RWPE2 (cell line): ENCODE data around the gene ESYT3.

Source experiments
- ATAC-seq: fragments of 200-7000 bp; cut with Tn5 transposase; 3 replicates; pipeline ENCODE4 v1.9.1; 2021; ENCODE audit warnings: low read depth
- DNase-seq: peaks from one replicate; pipeline ENCODE4 v3.0.0-alpha.2; 2020; ENCODE audit warnings: low spot score
- H3K27ac ChIP-seq: fragments of 450-650 bp; 2 replicates; pipeline ENCODE4 v1.5.1; 2017; ENCODE audit warnings: mild to moderate bottlenecking; ENCODE audit not compliant: poor library complexity, severe bottlenecking
- H3K27me3 ChIP-seq: fragments of 250-450 bp; sonication (Bioruptor Pico); 2 replicates; pipeline ENCODE4 v1.5.1; 2021; ENCODE audit warnings: mild to moderate bottlenecking, moderate library complexity; ENCODE audit not compliant: insufficient read depth, poor library complexity, severe bottlenecking
- H3K36me3 ChIP-seq: fragments of 250-450 bp; sonication (Bioruptor Pico); 2 replicates; pipeline ENCODE4 v1.5.1; 2020; ENCODE audit warnings: low read depth, mild to moderate bottlenecking, moderate library complexity
- H3K4me1 ChIP-seq: fragments of 250-450 bp; sonication (Bioruptor Pico); 2 replicates; pipeline ENCODE4 v1.5.1; 2021; ENCODE audit warnings: mild to moderate bottlenecking, moderate library complexity; ENCODE audit not compliant: insufficient read depth, poor library complexity, severe bottlenecking
- H3K4me3 ChIP-seq: fragments of 250-450 bp; sonication (Bioruptor Pico); 2 replicates; pipeline ENCODE4 v1.5.1; 2021; ENCODE audit warnings: mild to moderate bottlenecking, moderate library complexity; ENCODE audit not compliant: severe bottlenecking
- H3K9me3 ChIP-seq: fragments of 250-450 bp; sonication (Bioruptor Pico); 2 replicates; pipeline ENCODE4 v1.5.1; 2021; ENCODE audit warnings: mild to moderate bottlenecking, moderate library complexity; ENCODE audit not compliant: severe bottlenecking
- TF ChIP-seq, protein P1 (sequence below): fragments of 450-650 bp; IDR thresholded peaks from one replicate; pipeline ENCODE4 v1.5.1; 2017; ENCODE audit warnings: mild to moderate bottlenecking, moderate library complexity; ENCODE audit not compliant: poor library complexity, severe bottlenecking

ESYT3 gene

GRCh38 chr3:138405001-138405400 is 29.4 kb upstream of the ESYT3 start:
- TF ChIP-seq, protein P1, sequence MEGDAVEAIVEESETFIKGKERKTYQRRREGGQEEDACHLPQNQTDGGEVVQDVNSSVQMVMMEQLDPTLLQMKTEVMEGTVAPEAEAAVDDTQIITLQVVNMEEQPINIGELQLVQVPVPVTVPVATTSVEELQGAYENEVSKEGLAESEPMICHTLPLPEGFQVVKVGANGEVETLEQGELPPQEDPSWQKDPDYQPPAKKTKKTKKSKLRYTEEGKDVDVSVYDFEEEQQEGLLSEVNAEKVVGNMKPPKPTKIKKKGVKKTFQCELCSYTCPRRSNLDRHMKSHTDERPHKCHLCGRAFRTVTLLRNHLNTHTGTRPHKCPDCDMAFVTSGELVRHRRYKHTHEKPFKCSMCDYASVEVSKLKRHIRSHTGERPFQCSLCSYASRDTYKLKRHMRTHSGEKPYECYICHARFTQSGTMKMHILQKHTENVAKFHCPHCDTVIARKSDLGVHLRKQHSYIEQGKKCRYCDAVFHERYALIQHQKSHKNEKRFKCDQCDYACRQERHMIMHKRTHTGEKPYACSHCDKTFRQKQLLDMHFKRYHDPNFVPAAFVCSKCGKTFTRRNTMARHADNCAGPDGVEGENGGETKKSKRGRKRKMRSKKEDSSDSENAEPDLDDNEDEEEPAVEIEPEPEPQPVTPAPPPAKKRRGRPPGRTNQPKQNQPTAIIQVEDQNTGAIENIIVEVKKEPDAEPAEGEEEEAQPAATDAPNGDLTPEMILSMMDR: no peak
- H3K36me3 ChIP-seq: no peaks in the 10 kb centered on the region
- no peaks in the 10 kb centered on the region for H3K4me1 ChIP-seq
- DNase-seq: no peak
- ATAC-seq: no peak
- H3K27ac ChIP-seq: no peak overlapping the region
- no peaks in the 10 kb centered on the region for H3K27me3 ChIP-seq
- peaks cover 2% of the 10 kb centered on the region for H3K9me3 ChIP-seq
- no peak overlapping the region for H3K4me3 ChIP-seq

DNA sequence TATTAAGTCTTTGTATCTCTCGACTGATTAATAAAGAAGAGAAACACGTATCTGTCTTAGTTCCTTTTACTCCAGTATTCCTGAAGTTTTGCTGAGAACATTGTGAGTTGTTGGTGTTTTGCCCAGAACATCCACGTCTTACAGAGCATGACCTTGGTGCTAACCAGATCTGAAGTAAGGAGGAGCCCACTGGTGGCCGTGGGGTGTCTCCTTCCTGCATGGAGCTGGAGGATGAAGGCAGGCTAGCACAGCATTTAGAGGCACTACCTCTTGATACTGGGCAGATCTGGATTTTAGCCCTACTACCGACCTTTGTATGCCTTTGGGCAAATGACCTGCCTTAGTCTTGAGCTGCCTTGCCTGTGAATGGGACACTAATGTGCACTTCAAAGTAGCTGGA is 28.9 kb upstream of the ESYT3 start:
- ATAC-seq: no peak
- Histone ChIP-seq H3K36me3 (no peaks in the 10 kb centered on the region), H3K27me3 (no peaks in the 10 kb centered on the region), H3K4me1 (no peaks in the 10 kb centered on the region), H3K4me3 (no peak overlapping the region), H3K9me3 (peaks cover 2% of the 10 kb centered on the region), H3K27ac (no peak overlapping the region)
- no peak for DNase-seq
- TF ChIP-seq, protein P1: no peak

- TF ChIP-seq, protein P1: no peak
- Histone ChIP-seq H3K36me3 (no peaks in the 10 kb centered on the region), H3K4me3 (no peak overlapping the region), H3K27ac (no peak overlapping the region), H3K9me3 (peaks cover 2% of the 10 kb centered on the region), H3K4me1 (no peaks in the 10 kb centered on the region), H3K27me3 (no peaks in the 10 kb centered on the region)
- DNase-seq (no peak), ATAC-seq (no peak)
Observed at GRCh38 chr3:138406606-138407005, 27.8 kb upstream of the ESYT3 start.

DNA sequence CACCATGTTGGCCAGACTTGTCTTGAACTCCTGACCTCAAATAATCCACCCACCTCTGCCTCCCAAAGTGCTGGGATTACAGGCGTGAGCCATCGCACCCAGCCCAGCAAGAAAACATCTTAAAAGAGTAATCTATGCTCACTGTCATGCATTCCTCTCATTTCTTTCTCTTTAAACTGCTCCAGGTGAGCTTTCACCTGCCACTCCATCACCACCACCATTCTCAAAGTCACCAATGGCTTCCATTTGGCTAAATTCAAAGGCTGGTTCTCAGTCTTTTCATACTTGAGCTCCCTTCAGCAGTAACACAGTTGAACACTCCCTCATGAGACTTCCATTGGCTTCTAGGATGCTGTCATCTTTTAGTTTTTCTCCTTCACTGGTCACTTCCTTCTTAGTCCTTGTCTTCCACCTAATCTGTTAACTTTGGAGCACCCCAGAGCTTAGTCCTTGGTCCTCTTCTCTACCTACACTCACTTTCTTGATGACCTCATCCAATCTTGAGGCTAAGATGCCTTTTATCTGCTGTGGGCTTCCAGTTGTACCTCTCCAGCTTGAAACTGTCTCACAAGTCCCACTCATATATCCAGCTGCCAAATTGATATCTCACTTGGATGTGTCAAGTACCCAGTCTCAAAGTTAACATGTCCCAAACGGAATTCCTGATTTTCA is 27.0 kb upstream of the ESYT3 start:
- H3K27me3 ChIP-seq: no peaks in the 10 kb centered on the region
- ATAC-seq: no peak

More for the DNA sequence above, 27.0 kb upstream of the ESYT3 start:
- Histone ChIP-seq H3K4me1 (no peaks in the 10 kb centered on the region), H3K36me3 (no peaks in the 10 kb centered on the region), H3K4me3 (no peak overlapping the region), H3K9me3 (peaks cover 2% of the 10 kb centered on the region), H3K27ac (no peak overlapping the region)
- no peak for DNase-seq
- TF ChIP-seq, protein P1: no peak
